SH-SY5Y (cell line): ENCODE measurements around the gene MYO6.

Source experiments
- GATA2 ChIP-seq: IDR thresholded peaks from 2 replicates; pipeline ENCODE4 v1.6.1; 2011; ENCODE audit warnings: mild to moderate bottlenecking, low read depth, low read length
- GATA3 ChIP-seq: IDR thresholded peaks from 2 replicates; pipeline ENCODE4 v1.6.1; 2011; ENCODE audit warnings: low read depth, mild to moderate bottlenecking, low read length, moderate library complexity

The MYO6 gene

DNA sequence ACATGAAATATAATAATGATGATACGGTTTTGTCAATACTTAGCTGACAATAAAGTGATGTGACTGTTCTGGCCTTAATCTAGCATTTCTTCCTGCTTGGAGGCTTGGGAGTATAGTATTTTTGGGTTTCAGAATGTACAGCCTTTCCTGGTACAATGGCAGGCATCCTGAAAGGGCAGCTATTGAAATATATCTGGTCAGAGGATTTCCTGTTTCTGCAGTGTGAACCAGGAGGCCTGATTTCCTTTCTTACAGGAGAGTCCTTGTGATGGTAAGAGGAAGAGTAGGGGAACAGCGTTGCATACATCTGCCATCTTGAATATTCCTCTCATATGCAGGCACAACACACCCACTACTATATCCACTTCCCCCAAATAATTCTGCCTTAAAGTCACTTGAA is 93.7 kb downstream of the MYO6 start:
- TF ChIP-seq GATA2 (no peak), GATA3 (no peak)

DNA sequence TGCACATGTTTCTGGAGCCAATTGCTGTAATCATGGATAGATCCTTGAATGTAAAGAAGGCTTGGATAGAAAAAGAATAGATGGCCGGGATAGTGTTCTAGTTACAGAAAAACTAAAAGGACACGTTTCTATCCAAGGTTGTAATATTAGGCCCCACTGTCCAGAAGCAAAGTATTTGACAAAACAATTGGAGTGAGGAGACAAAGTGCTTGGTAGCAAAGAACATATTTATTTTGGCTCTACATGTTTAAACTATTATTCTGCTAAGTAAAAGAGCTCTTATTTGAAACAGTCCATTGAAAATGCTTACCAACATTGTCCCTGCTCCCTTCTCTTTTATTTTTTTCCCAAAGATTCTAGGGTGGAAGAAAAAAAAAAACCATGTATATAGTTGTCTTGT is 94.4 kb downstream of the MYO6 start:
- TF ChIP-seq GATA2 (no peak), GATA3 (no peak)

DNA sequence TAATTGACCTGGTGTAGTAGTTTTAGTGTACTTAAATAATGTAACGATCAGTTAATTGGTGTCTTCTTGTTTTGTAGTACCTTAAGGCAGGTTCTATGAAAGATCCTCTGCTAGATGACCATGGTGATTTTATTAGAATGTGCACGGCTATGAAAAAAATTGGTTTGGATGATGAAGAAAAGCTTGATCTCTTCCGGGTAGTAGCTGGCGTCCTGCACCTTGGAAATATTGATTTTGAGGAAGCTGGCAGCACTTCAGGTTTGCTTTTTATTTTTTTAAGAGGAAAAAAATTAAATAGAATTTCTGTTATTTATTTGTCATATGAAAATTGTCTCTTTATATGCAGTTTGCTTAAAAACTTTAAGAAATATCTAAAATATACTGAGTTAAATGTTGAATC is 99.2 kb downstream of the MYO6 start:
- no peak for TF ChIP-seq GATA2
- no peak for TF ChIP-seq GATA3

DNA sequence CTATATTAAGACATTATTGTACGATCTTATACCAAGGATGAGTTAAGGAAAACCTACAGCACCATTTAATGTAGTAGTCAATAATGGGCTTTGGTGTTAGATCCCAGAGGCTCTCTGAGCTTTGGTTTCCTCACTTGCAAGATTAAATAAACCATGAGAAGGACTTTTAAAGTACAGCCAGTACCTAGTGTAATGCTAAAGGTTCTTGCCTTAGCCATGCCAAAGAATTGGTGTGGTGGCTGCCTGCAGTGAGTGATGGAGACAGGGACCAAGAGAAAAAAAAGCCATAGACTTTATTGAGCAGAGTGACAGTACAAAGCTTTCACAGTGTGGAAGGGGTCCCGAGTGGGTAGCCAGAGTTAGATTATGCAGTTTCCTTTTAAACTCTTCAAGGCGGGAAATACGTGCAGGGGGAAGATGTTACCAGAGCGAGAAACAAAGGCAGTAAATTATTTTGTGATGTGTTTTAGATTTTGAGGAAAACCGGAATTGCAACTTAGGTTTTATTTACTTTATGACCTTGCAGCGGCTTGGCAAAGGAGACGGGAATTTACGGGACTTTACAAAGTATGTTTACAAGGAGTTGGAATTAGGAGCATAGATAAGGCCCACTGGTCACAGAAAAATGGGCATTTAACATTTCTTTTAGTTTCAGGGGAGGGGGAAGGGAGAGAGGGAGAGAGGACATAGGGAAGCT is 100.4 kb downstream of the MYO6 start:
- TF ChIP-seq GATA3 (no peak), GATA2 (no peak)

DNA sequence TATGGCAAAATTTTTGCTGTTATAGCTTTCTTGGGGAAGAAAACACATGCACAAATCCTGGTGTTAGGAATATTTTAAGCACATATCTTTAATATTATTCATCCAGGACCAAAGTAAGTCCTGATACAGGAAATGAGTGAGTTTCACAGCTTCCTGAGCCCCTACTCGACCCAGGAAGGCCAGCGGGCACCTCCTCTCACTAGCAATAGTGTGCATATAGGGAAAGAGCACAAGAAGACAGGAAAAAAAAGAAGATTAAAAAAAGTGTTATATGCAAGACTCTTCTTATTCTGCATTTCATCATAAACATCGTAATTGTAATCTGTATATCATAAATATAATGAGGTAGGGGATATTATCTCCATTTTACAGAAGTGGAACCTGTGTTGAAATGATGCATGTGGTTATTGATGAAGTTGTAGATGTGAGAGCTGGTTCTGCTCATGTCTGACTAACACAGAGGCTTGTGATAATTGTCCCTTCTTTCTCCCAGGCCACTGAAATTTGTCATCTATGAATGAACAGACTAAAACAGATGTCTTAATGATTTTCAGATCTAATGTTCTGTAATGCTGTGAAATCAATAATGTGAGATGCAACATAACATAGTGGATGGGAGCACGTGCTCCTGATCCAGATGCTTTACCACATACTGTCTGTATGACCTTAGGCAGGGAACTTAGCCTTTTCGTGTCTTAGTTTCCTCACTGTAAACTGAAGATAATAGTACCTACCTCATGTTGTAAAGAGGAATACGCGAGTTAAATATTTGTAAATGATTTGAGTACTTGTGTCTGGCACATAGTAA is 101.2 kb downstream of the MYO6 start:
- TF ChIP-seq GATA2 (no peak), GATA3 (no peak)

DNA sequence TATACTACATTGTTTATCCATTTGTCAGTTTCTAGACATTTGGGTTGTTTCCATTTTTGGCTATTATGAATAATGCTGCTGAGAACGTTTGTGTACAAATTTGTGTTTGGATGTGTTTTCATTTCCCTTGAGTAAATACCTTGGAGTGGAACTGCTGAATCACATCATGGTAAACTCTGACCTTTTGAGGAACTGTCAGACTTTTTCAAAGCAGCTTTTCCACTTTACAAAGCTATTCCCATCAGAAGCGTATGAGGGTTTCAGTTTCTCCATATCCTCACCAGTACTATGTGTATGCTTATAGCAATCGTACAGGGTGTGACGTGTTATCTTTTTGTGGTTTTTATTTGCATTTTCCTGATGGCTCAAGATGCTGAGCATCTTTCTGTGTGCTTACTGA is 103.7 kb downstream of the MYO6 start:
- TF ChIP-seq GATA3 (no peak), GATA2 (no peak)

DNA sequence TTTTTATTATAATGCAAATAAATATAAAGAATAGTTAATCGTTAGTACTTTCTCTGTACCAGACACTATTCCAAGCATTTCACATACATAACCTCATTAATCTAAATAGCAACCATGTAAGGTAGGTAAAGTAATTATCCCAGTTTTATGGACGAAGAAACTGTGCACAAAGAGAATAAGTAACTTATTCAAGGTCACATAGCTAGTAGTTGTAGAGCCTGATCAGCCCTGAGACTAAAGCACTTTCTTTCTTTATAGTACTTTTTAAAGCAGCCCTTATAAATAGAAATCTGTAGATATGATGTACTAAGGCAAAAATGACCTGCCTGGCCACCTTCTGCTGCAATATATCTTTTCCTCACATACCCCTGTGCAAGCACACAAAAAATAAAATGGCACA is 104.8 kb downstream of the MYO6 start:
- TF ChIP-seq GATA2 (no peak), GATA3 (no peak)

DNA sequence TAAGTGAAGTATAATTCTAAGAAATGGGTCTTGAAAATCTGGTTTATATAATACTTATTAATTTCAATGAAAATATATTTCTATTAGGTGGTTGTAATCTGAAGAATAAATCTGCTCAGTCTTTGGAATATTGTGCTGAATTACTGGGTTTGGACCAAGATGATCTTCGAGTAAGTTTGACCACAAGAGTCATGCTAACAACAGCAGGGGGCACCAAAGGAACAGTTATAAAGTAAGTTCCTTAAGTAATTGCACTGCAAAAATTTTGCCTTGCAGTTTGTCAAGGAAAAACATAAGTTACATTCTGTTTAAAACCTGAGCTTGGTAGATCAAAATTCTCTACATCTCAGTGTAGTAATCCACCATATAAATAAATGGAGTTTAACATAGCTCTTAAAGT is 106.0 kb downstream of the MYO6 start:
- TF ChIP-seq GATA2 (no peak), GATA3 (no peak)

DNA sequence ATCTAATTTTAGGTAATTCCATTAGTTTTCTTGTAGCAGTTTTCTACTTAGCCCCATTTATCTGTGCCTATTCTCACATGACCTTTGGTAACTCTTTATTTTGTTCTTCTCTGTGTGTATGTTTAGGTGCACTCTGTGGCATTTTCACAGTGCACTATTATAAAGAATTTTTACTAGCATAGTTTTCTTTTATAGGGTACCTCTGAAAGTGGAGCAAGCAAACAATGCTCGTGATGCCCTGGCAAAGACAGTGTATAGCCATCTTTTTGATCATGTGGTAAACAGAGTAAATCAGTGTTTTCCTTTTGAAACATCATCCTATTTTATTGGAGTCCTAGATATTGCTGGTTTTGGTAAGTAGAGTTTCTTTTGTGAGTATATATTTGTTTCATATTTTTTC is 107.9 kb downstream of the MYO6 start:
- no peak for TF ChIP-seq GATA3
- TF ChIP-seq GATA2 = no peak

DNA sequence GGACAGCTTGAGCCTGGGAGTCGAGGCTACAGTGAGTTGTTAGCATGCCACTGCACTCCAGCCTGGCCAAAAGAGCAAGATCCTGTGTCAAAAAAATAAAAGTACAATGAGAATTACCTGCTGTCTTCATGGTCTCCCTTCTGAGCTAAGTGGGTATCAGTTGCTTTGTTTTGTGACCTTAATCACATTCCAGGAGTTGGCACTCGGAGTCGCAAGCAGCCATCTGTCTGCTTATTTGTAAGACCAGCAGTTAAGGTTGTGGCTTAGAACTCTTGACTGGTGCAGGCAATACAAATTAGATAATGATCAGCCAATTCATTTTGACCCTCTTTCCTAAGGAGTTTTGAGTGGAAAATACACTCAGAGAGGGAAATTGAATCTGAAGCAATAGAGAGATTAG is 114.0 kb downstream of the MYO6 start:
- no peak for TF ChIP-seq GATA2

DNA sequence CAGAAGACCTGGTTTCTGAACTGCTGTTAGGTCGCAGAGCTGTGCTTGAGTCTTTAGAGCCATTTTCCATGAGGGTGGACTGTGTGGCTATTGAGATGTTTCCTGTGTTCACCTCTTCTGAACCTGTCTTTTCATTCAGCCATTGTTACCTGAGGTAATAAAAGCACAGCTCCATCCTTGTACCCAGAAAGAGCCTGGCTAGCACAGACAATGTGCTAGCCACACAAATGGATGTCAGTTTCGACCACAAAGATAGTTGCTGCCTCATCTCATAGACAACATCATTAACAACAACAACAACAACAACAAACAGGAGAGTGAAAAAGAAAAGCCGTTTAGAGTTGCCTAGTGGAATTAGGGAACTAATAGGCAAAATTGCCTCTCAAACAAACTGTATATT is 114.7 kb downstream of the MYO6 start:
- no peak for TF ChIP-seq GATA2
- no peak for TF ChIP-seq GATA3

DNA sequence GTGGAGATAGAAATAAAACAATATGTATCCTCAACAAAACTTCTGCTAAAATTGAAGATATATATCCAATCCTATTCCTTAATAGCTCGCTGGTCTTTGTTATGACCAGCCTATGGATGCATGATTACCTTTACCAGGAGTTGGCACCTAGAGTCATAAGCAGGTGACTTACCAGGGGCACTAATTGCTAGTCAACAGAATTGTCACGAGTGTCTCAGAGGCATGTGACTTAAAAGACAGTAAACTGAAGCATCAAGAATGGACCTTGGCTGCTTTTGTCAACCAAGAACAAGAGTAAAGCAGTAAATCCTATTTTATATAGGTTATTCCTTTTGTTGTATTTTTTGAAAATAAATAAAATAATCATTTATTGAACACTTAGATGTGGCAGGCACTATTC is 115.4 kb downstream of the MYO6 start:
- TF ChIP-seq GATA3 (no peak), GATA2 (no peak)

DNA sequence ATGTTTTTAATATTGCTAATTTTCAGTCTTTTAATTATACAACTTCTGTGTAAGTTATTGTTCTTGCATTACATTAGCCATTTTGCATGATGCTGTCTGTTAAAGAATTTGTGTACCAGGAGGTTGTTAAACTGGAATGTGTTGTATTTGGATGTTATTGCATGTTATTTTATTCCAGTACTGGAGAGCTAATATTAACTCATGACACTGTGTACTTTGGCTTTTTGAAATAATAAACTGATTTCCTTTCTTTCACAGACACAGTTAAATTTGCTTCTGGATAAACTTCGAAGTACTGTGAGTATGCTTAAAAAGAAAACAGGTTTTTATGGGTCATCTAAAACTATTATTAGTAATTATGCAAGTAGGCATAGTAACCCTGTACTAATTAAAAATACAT is 121.3 kb downstream of the MYO6 start:
- no peak for TF ChIP-seq GATA3
- TF ChIP-seq GATA2 = no peak

DNA sequence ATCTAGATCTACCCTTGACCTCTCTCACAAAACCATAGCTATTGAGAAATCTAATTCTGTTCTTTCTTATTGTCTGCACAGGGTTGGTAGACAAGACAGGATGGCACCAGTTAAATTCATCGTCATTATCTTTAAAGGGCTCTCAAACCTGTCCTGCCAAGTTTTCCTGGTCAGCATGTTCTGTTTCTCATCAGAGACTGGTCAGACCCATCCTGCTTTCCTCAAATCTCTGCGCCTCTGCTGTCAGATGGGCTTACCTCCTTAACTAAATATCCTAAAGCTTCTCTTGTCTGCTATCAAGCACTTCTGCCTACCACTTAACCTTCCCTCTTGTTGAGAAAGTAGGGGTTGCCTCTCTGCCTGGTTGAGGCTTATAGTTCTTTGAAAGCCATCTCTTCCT is 125.2 kb downstream of the MYO6 start:
- TF ChIP-seq GATA2 = no peak
- no peak for TF ChIP-seq GATA3

DNA sequence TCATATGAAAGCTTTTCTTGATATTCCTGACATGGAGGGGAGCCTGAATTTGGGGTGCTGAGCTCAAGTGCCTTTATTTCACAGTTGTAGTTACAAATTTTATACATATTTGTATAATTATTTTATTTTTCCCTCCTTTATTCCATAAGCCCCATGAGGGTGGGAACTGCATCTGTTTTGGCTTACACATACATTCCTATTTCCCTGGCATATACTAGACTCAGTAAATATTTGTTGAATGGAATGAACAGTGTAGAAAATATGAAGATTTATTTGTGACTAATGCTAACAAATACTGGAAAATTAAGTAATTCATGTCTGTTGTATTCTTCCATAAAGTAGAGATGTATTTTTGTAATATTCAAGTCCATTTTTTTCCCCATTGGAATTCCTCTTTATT is 127.1 kb downstream of the MYO6 start:
- TF ChIP-seq GATA3 = no peak
- no peak for TF ChIP-seq GATA2

DNA sequence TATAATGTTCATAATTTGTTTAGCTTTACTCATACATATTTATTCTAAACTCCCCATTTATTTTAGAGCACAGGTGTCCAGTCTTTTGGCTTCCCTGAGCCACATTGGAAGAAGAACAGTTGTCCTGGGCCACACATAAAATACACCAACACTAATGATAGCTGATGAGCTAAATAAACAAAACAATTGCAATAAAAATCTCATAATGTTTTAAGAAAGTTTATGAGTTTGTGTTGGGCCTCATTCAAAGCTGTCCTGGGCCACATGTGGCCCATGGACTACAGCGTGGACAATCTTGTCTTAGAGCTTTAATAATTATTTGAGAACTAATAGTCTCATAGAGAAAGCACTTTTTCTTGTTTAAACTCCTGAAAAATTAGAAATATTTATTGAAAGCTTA is 131.3 kb downstream of the MYO6 start:
- TF ChIP-seq GATA2 (no peak), GATA3 (no peak)
